Coronary artery (tissue), 2 donors: Measurements from ENCODE around the gene GAREM1.
"Not testable (repeated sequence)": the region's sequence is repeated elsewhere in the genome, so short reads cannot be mapped to it uniquely, and the experiment has no call there.

Source experiments
- DNase-seq: peaks from one replicate; pipeline ENCODE4 v3.0.0-alpha.2; 2017; ENCODE audit warnings: low spot score
- H3K27ac ChIP-seq, 2 donors: fragments of 200-600 bp; sonication (generic); one replicate each; pipeline ENCODE4 v1.5.1; 2016 to 2019
- H3K4me3 ChIP-seq: fragments of 200-600 bp; sonication (generic); 2 replicates; pipeline ENCODE4 v1.5.1; 2016; ENCODE audit warnings: mild to moderate bottlenecking, moderate library complexity
- CTCF ChIP-seq: fragments of 200-600 bp; sonication (generic); IDR thresholded peaks from one replicate; pipeline ENCODE4 v1.5.1; 2019; ENCODE audit warnings: antibody characterized with exemption

The GAREM1 gene

GRCh38 chr18:32470714-32471633, at the start of gene GAREM1:
Gene GAREM1 (minus strand): TSS chr18:32470882. CDS start chr18:32470428, 454 bp downstream.
- peak; percentile 97 for DNase-seq
- H3K27ac ChIP-seq, result peak within 1 kb of the TSS; percentile 86 to 95
- peak; percentile 58 for TF ChIP-seq CTCF
- H3K4me3 ChIP-seq, result peak within 1 kb of the TSS; percentile 98

- TF ChIP-seq CTCF, result no peak
- Histone ChIP-seq H3K27ac (no peak overlapping the region), H3K4me3 (no peak overlapping the region)
- DNase-seq, result no peak
These were observed 40.5 kb upstream of the GAREM1 start for GRCh38 chr18:32511147-32511546.

- Histone ChIP-seq H3K4me3 (no peak overlapping the region), H3K27ac (no peak overlapping the region)
- no peak for DNase-seq
- TF ChIP-seq CTCF, result no peak
These were observed 38.4 kb upstream of the GAREM1 start for GRCh38 chr18:32509111-32509510.

GRCh38 chr18:32507093-32507492, 36.4 kb upstream of the GAREM1 start:
- Histone ChIP-seq H3K4me3 (no peak overlapping the region), H3K27ac (no peak overlapping the region)
- TF ChIP-seq CTCF, result no peak
- no peak for DNase-seq

- Histone ChIP-seq H3K4me3 (no peak overlapping the region), H3K27ac (no peak overlapping the region)
- TF ChIP-seq CTCF, result no peak
- no peak for DNase-seq
These were observed 31.3 kb upstream of the GAREM1 start for GRCh38 chr18:32502014-32502413.

- DNase-seq, H3K27ac ChIP-seq, H3K4me3 ChIP-seq: not testable (repeated sequence)
These were observed 30.6 kb upstream of the GAREM1 start for GRCh38 chr18:32501242-32501641.

GRCh38 chr18:32483002-32483401, 12.3 kb upstream of the GAREM1 start:
- H3K27ac ChIP-seq, result no peak overlapping the region
- no peak for TF ChIP-seq CTCF
- no peak for DNase-seq

More at GRCh38 chr18:32483002-32483401, 12.3 kb upstream of the GAREM1 start:
- no peak overlapping the region for H3K4me3 ChIP-seq
